SU-DHL-6 (cell line): Measurements from ENCODE around the gene FCAMR.

Source experiments
- H2AFZ ChIP-seq: fragments of 200-600 bp; sonication (generic); 2 replicates; pipeline ENCODE4 v1.6.1; 2014; ENCODE audit warnings: low read depth, mild to moderate bottlenecking, moderate library complexity, mixed read lengths, antibody characterized with exemption, low read length; ENCODE audit not compliant: severe bottlenecking
- H3F3A ChIP-seq: fragments of 200-600 bp; shearing (Covaris generic); 2 replicates; pipeline ENCODE4 v1.6.0; 2016; ENCODE audit warnings: antibody characterized with exemption, mild to moderate bottlenecking; ENCODE audit not compliant: insufficient read depth
- H3K27ac ChIP-seq: fragments of 200-600 bp; sonication (generic); 2 replicates; pipeline ENCODE4 v1.5.1; 2016; ENCODE audit warnings: low read depth, mild to moderate bottlenecking, low read length, moderate library complexity, mixed read lengths
- H3K27me3 ChIP-seq: fragments of 200-600 bp; sonication (generic), shearing (Covaris generic); 2 replicates; pipeline ENCODE4 v1.6.0; 2014; ENCODE audit warnings: mild to moderate bottlenecking, low read length
- H3K36me3 ChIP-seq: fragments of 200-600 bp; sonication (generic); 2 replicates; pipeline ENCODE4 v1.6.1; 2014; ENCODE audit warnings: mild to moderate bottlenecking, low read length, mixed read lengths
- H3K4me2 ChIP-seq: fragments of 300-600, 200-600 bp; shearing (Covaris generic), sonication (generic); 2 replicates; pipeline ENCODE4 v1.6.0; 2014; ENCODE audit warnings: low read length, low read depth, mild to moderate bottlenecking; ENCODE audit not compliant: poor library complexity, severe bottlenecking
- H3K4me3 ChIP-seq: fragments of 200-600 bp; sonication (generic); 2 replicates; pipeline ENCODE4 v1.5.1; 2014; ENCODE audit warnings: antibody characterized with exemption, low read length, mild to moderate bottlenecking, mixed read lengths; ENCODE audit not compliant: insufficient read depth, poor library complexity, severe bottlenecking
- H3K79me2 ChIP-seq: fragments of 200-600 bp; sonication (generic); 2 replicates; pipeline ENCODE4 v1.6.1; 2014; ENCODE audit warnings: mild to moderate bottlenecking, low read length, moderate library complexity; ENCODE audit not compliant: insufficient read depth
- H3K9ac ChIP-seq: fragments of 200-600 bp; sonication (generic); 2 replicates; pipeline ENCODE4 v1.7.0; 2014; ENCODE audit warnings: mild to moderate bottlenecking, low read length
- H3K9me2 ChIP-seq: fragments of 200-600 bp; sonication (generic); replicated peaks from 2 replicates; pipeline ENCODE4 v1.6.1; 2014; ENCODE audit warnings: low read length; ENCODE audit not compliant: insufficient read depth
- H3K9me3 ChIP-seq: fragments of 200-600 bp; sonication (generic); 2 replicates; pipeline ENCODE4 v1.6.1; 2014; ENCODE audit warnings: low read length, mixed read lengths; ENCODE audit not compliant: insufficient read depth
- H4K20me1 ChIP-seq: fragments of 200-600 bp; sonication (generic); 2 replicates; pipeline ENCODE4 v1.6.1; 2014; ENCODE audit warnings: low read depth, mild to moderate bottlenecking, antibody characterized with exemption, low read length, moderate library complexity, mixed read lengths
- CTCF ChIP-seq: fragments of 200-600 bp; sonication (generic); IDR thresholded peaks from one replicate; pipeline ENCODE4 v1.5.1; 2017; ENCODE audit warnings: antibody characterized with exemption, mild to moderate bottlenecking, low read length, moderate library complexity; ENCODE audit not compliant: insufficient read depth, poor library complexity, severe bottlenecking
- EZH2phosphoT487 ChIP-seq: fragments of 200-600 bp; sonication (generic), shearing (Covaris generic); conservative IDR thresholded peaks from 2 replicates; pipeline ENCODE4 v1.6.1; 2018; ENCODE audit warnings: mild to moderate bottlenecking, antibody characterized with exemption, low read length, moderate library complexity, mixed read lengths

FCAMR gene

GRCh38 chr1:206931709-206932108 is 38.6 kb downstream of the FCAMR start:
- Histone ChIP-seq H3K27me3 (no peaks in the 10 kb centered on the region), H3K79me2 (no peaks in the 10 kb centered on the region), H3F3A (0 out of 2 replicates have a peak, but pooled peaks cover 8% of the 10 kb centered on the region), H2AFZ (no peak overlapping the region), H3K27ac (no peak overlapping the region), H3K4me2 (no peak overlapping the region), H3K9me2 (no peaks in the 10 kb centered on the region), H3K9ac (no peak overlapping the region), H3K36me3 (no peaks in the 10 kb centered on the region), H4K20me1 (no peaks in the 10 kb centered on the region), H3K4me3 (no peak overlapping the region), H3K9me3 (no peaks in the 10 kb centered on the region)
- TF ChIP-seq CTCF (no peak), EZH2phosphoT487 (no peak)

GRCh38 chr1:206930210-206930798 is 40.0 kb downstream of the FCAMR start:
- H3K4me2 ChIP-seq: peak overlapping the region; percentile 48
- H3K36me3 ChIP-seq: no peaks in the 10 kb centered on the region
- no peaks in the 10 kb centered on the region for H3K27me3 ChIP-seq
- H4K20me1 ChIP-seq: no peaks in the 10 kb centered on the region
- 0 out of 2 replicates have a peak, but pooled peaks cover 8% of the 10 kb centered on the region for H3F3A ChIP-seq
- no peaks in the 10 kb centered on the region for H3K9me2 ChIP-seq
- H3K4me3 ChIP-seq: peak overlapping the region; percentile 8
- H3K79me2 ChIP-seq: no peaks in the 10 kb centered on the region
- H3K27ac ChIP-seq: peak overlapping the region; percentile 66
- peak overlapping the region; percentile 26; the same call in 1 of the 2 replicates for H3K9ac ChIP-seq
- no peak for TF ChIP-seq CTCF
- TF ChIP-seq EZH2phosphoT487: no peak
- H2AFZ ChIP-seq: peak overlapping the region; percentile 75
- no peaks in the 10 kb centered on the region for H3K9me3 ChIP-seq

GRCh38 chr1:206929524-206929923 is 40.7 kb downstream of the FCAMR start:
- H3K9ac ChIP-seq: peak overlapping the region; percentile 26; the same call in 1 of the 2 replicates
- no peaks in the 10 kb centered on the region for H3K9me2 ChIP-seq
- H3F3A ChIP-seq: peaks cover 14% of the 10 kb centered on the region; the same call in 1 of the 2 replicates
- peak overlapping the region; percentile 48 for H3K4me2 ChIP-seq
- peak overlapping the region; percentile 66 for H3K27ac ChIP-seq
- no peaks in the 10 kb centered on the region for H3K36me3 ChIP-seq
- H3K27me3 ChIP-seq: no peaks in the 10 kb centered on the region
- TF ChIP-seq EZH2phosphoT487 (no peak), CTCF (peak; percentile 11)
- H3K4me3 ChIP-seq: no peak overlapping the region
- no peaks in the 10 kb centered on the region for H4K20me1 ChIP-seq
- peak overlapping the region; percentile 75 for H2AFZ ChIP-seq
- H3K79me2 ChIP-seq: no peaks in the 10 kb centered on the region
- no peaks in the 10 kb centered on the region for H3K9me3 ChIP-seq
